ENCODE data around the gene GLIS1. TPM values are rescaled to one million over a fixed set of nuclear protein-coding genes. Genes with fewer than 3 reads are reported as not detected.

Gene GLIS1
- total RNA-seq, 1 donor from 2014 or later = 1.2 TPM

GRCh38 chr1:53690411-53690810 is 48.6 kb downstream of the GLIS1 start:
- Histone ChIP-seq H3K27me3 (no peaks in the 10 kb centered on the region), H3K36me3 (no peaks in the 10 kb centered on the region), H3K9me3 (no peaks in the 10 kb centered on the region), H3K27ac (no peak overlapping the region), H3K4me3 (no peak overlapping the region), H3K4me1 (no peaks in the 10 kb centered on the region)
- DNase-seq (ENCODE audit: extremely low spot score in 2 of 2) = no peak
- intact Hi-C loops (cut with DNase I) = no loop called here
- no peak for TF ChIP-seq POLR2AphosphoS5 (IDR thresholded peaks at IDR 0.05; ENCODE audit: insufficient read depth in 1 of 2, low read depth in 1 of 2)

DNA sequence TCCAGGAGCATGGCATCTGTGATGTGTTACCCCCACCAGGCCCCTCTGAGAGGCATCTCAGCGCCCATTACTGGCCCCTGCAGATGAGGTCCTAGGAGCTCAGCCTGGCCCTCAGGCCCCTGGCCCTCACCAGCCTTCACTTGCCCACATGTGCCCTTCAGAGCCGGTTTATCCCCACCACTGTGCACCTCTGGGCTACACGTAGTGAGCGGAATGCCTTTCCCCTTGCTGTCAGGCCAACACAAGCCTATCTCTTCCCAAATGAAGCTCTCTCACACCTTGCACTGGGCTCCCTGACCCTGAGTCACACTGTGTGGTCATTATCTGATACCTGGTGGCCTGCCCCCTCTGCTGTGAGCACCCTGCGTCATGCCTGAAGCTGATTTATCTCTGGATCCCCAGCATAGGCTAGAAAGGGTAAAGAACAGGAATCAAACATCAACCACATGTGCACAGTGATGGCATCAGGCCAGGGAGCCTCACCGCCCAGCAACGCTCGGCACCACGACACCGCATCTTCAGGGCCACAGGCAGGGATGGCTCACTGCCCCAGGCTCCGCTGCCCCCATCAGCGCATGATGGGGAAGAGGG is 49.1 kb downstream of the GLIS1 start:
- Histone ChIP-seq H3K4me1 (no peaks in the 10 kb centered on the region), H3K27ac (no peak overlapping the region), H3K36me3 (no peaks in the 10 kb centered on the region), H3K9me3 (no peaks in the 10 kb centered on the region), H3K27me3 (no peaks in the 10 kb centered on the region), H3K4me3 (no peak overlapping the region)
- TF ChIP-seq POLR2AphosphoS5 (IDR thresholded peaks at IDR 0.05; ENCODE audit: insufficient read depth in 1 of 2, low read depth in 1 of 2) = no peak
- no peak for TF ChIP-seq POLR2A (IDR thresholded peaks at IDR 0.05)
- TF ChIP-seq, protein P1, sequence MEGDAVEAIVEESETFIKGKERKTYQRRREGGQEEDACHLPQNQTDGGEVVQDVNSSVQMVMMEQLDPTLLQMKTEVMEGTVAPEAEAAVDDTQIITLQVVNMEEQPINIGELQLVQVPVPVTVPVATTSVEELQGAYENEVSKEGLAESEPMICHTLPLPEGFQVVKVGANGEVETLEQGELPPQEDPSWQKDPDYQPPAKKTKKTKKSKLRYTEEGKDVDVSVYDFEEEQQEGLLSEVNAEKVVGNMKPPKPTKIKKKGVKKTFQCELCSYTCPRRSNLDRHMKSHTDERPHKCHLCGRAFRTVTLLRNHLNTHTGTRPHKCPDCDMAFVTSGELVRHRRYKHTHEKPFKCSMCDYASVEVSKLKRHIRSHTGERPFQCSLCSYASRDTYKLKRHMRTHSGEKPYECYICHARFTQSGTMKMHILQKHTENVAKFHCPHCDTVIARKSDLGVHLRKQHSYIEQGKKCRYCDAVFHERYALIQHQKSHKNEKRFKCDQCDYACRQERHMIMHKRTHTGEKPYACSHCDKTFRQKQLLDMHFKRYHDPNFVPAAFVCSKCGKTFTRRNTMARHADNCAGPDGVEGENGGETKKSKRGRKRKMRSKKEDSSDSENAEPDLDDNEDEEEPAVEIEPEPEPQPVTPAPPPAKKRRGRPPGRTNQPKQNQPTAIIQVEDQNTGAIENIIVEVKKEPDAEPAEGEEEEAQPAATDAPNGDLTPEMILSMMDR (IDR thresholded peaks at IDR 0.05) = no peak
- no peak for DNase-seq (ENCODE audit: extremely low spot score in 2 of 2)
- intact Hi-C loops (cut with DNase I) = no loop called here

DNA sequence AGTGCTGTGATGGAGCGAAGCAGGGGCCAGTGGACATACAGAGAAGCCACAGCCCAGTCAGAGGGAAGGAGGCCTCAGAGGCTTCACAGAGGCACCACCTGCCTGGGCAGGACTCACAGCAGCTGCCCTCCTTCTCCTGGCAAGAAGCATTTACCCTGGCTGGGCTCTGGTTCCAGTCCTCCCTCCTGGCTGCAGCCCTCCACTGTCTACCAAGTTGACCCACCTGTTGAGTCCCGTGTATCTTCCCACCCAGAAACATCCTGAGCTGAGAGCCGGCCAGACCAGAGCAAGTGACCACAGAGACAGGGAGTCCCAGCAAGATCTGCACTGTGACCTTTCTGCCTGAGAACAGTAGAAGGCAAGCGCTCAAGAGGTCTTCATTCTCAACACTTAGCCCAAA is 49.7 kb downstream of the GLIS1 start:
- H3K27ac ChIP-seq = no peak overlapping the region
- DNase-seq (ENCODE audit: extremely low spot score in 2 of 2) = no peak
- no peaks in the 10 kb centered on the region for H3K9me3 ChIP-seq
- no peak overlapping the region for H3K4me3 ChIP-seq
- no peaks in the 10 kb centered on the region for H3K36me3 ChIP-seq
- no peak for TF ChIP-seq POLR2A (IDR thresholded peaks at IDR 0.05)
- TF ChIP-seq POLR2AphosphoS5 (IDR thresholded peaks at IDR 0.05; ENCODE audit: insufficient read depth in 1 of 2, low read depth in 1 of 2) = no peak
- TF ChIP-seq, protein P1 (IDR thresholded peaks at IDR 0.05) = no peak
- no peaks in the 10 kb centered on the region for H3K27me3 ChIP-seq
- intact Hi-C loops (cut with DNase I) = no loop called here
- no peaks in the 10 kb centered on the region for H3K4me1 ChIP-seq

GRCh38 chr1:53688381-53689102 is 50.4 kb downstream of the GLIS1 start:
- TF ChIP-seq POLR2AphosphoS5 (IDR thresholded peaks at IDR 0.05; ENCODE audit: insufficient read depth in 1 of 2, low read depth in 1 of 2) = no peak
- TF ChIP-seq POLR2A (IDR thresholded peaks at IDR 0.05) = no peak
- TF ChIP-seq, protein P1 (IDR thresholded peaks at IDR 0.05) = no peak
- Histone ChIP-seq H3K36me3 (no peaks in the 10 kb centered on the region), H3K27ac (no peak overlapping the region), H3K9me3 (no peaks in the 10 kb centered on the region), H3K4me1 (no peaks in the 10 kb centered on the region), H3K27me3 (no peaks in the 10 kb centered on the region), H3K4me3 (no peak overlapping the region)
- DNase-seq (ENCODE audit: extremely low spot score in 2 of 2) = no peak
- intact Hi-C loops (cut with DNase I) = no loop called here

DNA sequence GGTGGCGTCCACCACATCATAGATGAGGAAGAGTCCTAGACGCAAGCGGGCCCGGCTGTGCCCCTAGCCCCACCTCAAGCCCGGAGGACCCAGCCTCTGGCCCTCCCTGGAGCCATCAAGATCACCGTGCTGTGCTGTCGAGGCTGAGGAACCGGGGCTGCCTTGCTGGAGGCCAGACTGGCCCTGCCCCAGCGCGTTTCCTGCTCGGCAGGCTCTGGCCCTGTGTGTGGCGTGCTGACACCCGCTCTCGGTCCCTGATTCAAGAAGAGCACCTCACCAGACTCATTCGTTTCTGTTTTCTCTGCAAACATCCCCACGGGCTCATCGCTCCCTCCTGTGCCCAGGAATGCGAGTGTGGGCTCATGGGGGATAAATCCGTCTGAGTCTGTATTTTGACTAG is 51.1 kb downstream of the GLIS1 start:
- Histone ChIP-seq H3K36me3 (no peaks in the 10 kb centered on the region), H3K4me1 (no peaks in the 10 kb centered on the region), H3K27me3 (no peaks in the 10 kb centered on the region), H3K9me3 (no peaks in the 10 kb centered on the region), H3K4me3 (no peak overlapping the region), H3K27ac (no peak overlapping the region)
- no peak for TF ChIP-seq POLR2AphosphoS5 (IDR thresholded peaks at IDR 0.05; ENCODE audit: insufficient read depth in 1 of 2, low read depth in 1 of 2)
- no peak for TF ChIP-seq POLR2A (IDR thresholded peaks at IDR 0.05)
- TF ChIP-seq, protein P1 (IDR thresholded peaks at IDR 0.05) = no peak
- intact Hi-C loops (cut with DNase I) = no loop called here
- no peak for DNase-seq (ENCODE audit: extremely low spot score in 2 of 2)

Data from vagina (tissue), 2 donors.